Fibroblast of skin of right biceps (primary cell): ENCODE results near the gene SF3B3.
"Not testable (repeated sequence)": the region's sequence is repeated elsewhere in the genome, so short reads cannot be mapped to it uniquely, and the experiment has no call there.

Experiments
- DNase-seq: peaks from one replicate; pipeline ENCODE4 v3.0.0-alpha.2; 2013

SF3B3 gene

GRCh38 chr16:70592106-70592571, 68.5 kb downstream of the SF3B3 start:
- DNase-seq: no peak

GRCh38 chr16:70593544-70593943, 69.9 kb downstream of the SF3B3 start:
- no peak for DNase-seq

GRCh38 chr16:70594569-70594968, 71.0 kb downstream of the SF3B3 start:
- no peak for DNase-seq

GRCh38 chr16:70597135-70597835, 73.7 kb downstream of the SF3B3 start:
- DNase-seq: no peak

- DNase-seq: no peak
Measured at GRCh38 chr16:70598937-70599503, 75.4 kb downstream of the SF3B3 start.

GRCh38 chr16:70600730-70601129, 77.1 kb downstream of the SF3B3 start:
- no peak for DNase-seq

- DNase-seq: no peak
Measured at GRCh38 chr16:70601576-70602575, 78.3 kb downstream of the SF3B3 start.

- no peak for DNase-seq
Measured at GRCh38 chr16:70602831-70603230, 79.2 kb downstream of the SF3B3 start.

- DNase-seq: no peak
Measured at GRCh38 chr16:70604407-70605282, 81.0 kb downstream of the SF3B3 start.

GRCh38 chr16:70605283-70605657, 81.7 kb downstream of the SF3B3 start:
- no peak for DNase-seq

- no peak for DNase-seq
Measured at GRCh38 chr16:70608521-70608920, 84.9 kb downstream of the SF3B3 start.

- no peak for DNase-seq
Measured at GRCh38 chr16:70610273-70611223, 86.9 kb downstream of the SF3B3 start.

- no peak for DNase-seq
Measured at GRCh38 chr16:70611224-70611598, 87.6 kb downstream of the SF3B3 start.

GRCh38 chr16:70611785-70612303, 88.2 kb downstream of the SF3B3 start:
- no peak for DNase-seq

GRCh38 chr16:70612931-70613330, 89.3 kb downstream of the SF3B3 start:
- DNase-seq: no peak

GRCh38 chr16:70614208-70614951, 90.8 kb downstream of the SF3B3 start:
- DNase-seq: no peak

GRCh38 chr16:70615945-70616344, 92.3 kb downstream of the SF3B3 start:
- DNase-seq: no peak

- not testable (repeated sequence) for DNase-seq
Measured at GRCh38 chr16:70621864-70622263, 98.2 kb downstream of the SF3B3 start.
